ENCODE measurements around the gene RPH3AL.

RPH3AL gene

DNA sequence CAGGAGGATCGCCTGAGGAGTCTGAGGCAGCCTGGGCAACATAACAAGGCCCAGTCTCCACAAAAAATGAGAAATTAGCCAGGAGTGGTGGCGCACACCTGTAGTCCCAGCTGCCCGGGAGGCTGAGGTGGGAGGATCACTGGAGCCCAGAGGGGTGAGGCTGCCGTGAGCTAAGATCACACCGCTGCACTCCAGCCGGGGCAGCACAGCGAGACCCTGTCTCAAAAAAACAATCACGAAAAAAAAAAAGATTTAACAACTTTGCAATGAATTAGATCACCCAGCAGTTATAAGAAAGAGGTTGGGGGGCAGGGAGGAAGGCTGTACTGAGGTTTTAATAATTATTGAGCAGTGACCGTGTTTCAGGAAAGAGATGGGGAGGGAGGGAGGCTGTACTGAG is 49.4 kb downstream of the RPH3AL start:
- in situ Hi-C loops (cut with MboI; ENCODE audit: low sequenced_read_pairs) = no loop called here

DNA sequence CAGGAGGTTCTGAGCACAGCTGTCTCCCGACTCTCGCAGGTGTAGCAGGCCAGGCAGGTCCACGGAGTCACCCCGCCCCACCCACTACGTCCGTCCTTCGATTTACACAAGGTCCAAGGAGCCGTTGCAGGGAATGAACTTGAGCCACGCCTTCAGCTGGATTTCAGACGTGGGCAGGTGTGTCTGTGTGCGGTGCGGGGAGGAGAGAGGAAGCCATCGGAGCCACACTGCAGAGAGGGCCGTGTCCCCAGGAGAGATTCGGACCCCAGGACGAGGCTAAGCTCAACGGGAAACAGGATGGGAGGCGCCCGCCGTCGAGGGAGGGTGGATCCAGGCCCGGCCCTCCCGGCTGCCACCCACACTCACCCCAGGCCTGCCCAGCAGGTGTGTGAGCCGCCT is 50.3 kb downstream of the RPH3AL start:
- in situ Hi-C loops (cut with MboI; ENCODE audit: low sequenced_read_pairs) = no loop called here

- in situ Hi-C loops (cut with MboI; ENCODE audit: low sequenced_read_pairs) = no loop called here
Measured at GRCh38 chr17:301681-302299, 50.8 kb downstream of the RPH3AL start.

- in situ Hi-C loops (cut with MboI; ENCODE audit: low sequenced_read_pairs) = no loop called here
Measured at GRCh38 chr17:300881-301280, 51.7 kb downstream of the RPH3AL start.

GRCh38 chr17:299546-299945 is 53.1 kb downstream of the RPH3AL start:
- in situ Hi-C loops (cut with MboI; ENCODE audit: low sequenced_read_pairs) = no loop called here

DNA sequence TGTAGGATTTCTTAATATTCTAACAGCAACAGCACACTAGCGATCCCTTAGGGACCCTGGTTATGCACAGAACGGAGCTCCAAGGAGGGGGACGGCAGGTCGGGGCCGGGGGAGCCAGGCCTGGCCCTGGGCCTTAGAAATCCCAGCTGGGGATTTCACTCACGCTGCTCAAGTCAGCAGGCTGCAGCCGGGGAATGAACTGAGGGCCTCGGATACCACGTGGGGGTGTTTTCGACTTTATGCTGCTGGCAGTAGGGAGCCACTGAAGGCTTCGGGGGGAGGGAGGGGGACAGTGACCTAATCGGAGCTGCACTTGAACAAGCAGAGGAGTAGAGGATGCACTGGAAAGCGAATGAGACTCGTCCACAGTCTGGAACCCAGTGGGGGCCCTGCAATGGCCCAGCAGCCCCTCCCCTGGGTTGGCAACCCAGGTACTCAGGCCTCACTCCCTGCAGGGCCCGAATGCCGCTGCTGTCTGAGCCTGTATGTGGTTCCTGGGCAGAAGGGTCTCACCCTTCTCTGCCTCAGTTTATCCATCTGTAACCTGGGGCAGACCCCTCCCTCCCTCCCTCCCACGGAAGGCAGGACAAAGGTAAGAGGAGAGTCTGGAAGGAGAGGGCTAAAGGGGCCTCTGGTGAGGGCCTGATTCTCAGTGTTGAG is 53.7 kb downstream of the RPH3AL start:
- in situ Hi-C loops (cut with MboI; ENCODE audit: low sequenced_read_pairs) = no loop called here

GRCh38 chr17:297758-298157 is 54.8 kb downstream of the RPH3AL start:
- in situ Hi-C loops (cut with MboI; ENCODE audit: low sequenced_read_pairs) = no loop called here

- in situ Hi-C loops (cut with MboI; ENCODE audit: low sequenced_read_pairs) = no loop called here
Measured at GRCh38 chr17:296906-297690, 55.5 kb downstream of the RPH3AL start.

DNA sequence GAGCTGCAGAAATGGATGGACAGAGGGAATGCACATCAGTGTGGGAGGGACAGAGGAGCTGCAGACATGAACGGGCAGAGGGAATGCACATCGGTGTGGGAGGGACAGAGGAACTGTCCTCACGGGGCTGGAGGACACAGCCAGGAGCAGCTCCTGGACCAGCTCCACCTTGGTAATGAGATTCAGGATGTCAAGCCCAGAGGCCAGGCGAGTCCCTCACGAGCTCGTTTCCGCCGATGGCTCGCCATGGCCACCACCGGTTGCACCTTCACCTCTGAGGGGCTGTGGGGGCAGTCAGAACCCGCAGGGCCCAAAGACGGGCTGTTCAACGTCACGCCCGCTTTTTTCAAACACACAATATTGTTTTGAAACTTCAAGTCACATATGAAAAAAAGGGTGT is 56.2 kb downstream of the RPH3AL start:
- in situ Hi-C loops (cut with MboI; ENCODE audit: low sequenced_read_pairs) = no loop called here

DNA sequence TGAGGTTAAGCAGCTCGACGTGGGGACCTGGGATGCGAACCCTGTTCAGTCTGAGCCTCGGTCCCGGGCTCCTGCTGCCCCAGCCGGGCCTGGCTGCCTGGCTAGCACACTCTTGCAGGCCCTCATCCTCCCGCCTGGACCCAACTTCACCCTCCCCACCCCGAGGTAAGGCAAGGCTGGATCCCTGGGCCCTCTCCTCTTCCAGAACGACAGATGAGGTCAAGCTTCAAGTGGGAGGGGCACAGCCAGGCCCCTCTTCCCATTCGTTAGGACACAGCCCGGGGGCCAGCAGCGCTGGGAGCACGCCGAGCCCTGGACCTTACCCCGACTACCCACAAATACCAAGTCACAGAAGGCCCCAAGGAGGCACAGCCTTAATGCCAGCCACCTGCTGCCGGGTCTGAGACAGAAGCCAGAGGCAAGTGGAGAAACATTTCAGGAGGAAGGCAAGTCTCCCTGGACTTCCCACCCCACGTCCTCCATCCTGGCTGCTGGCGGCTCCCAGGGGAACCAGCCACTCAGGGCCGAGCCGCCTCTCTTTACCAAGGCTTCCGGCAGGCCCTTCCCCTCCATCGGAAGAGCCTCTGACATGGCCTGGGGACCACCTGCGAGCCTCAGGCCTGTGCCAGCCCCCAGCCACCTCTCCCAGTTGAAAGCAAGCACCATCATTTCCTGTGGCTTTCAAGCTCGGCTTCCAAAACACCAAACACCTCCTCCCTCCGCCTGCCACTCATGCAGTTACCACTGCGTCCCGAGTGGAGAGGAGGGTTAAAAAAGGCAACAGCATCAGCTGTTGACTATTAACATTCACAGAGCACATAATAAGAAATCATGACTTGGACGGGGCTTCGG is 59.9 kb downstream of the RPH3AL start:
- in situ Hi-C loops (cut with MboI; ENCODE audit: low sequenced_read_pairs) = no loop called here

DNA sequence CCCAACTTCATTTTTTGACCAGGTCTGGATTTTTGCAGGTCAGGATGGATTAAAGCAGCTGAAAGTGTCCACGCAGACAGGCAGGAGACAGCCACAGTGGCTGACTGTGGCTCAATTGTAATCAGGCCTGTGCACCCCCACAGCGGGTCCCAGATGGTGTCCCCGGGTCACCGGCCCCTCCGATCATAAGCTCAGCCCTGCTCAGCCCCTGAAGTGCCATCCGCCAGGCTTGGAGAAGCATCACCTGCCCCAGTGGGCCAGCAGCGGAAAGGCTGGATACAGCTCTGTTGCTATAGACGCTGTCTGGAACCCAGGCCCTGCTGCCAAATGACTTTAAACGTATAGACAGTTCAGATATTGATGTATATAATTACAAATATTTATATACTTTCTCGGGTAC is 60.6 kb downstream of the RPH3AL start:
- in situ Hi-C loops (cut with MboI; ENCODE audit: low sequenced_read_pairs) = no loop called here

GRCh38 chr17:291587-291986 is 61.0 kb downstream of the RPH3AL start:
- in situ Hi-C loops (cut with MboI; ENCODE audit: low sequenced_read_pairs) = no loop called here

- in situ Hi-C loops (cut with MboI; ENCODE audit: low sequenced_read_pairs) = no loop called here
Measured at GRCh38 chr17:290626-291025, 62.0 kb downstream of the RPH3AL start.

GRCh38 chr17:290121-290521 is 62.5 kb downstream of the RPH3AL start:
- in situ Hi-C loops (cut with MboI; ENCODE audit: low sequenced_read_pairs) = no loop called here

DNA sequence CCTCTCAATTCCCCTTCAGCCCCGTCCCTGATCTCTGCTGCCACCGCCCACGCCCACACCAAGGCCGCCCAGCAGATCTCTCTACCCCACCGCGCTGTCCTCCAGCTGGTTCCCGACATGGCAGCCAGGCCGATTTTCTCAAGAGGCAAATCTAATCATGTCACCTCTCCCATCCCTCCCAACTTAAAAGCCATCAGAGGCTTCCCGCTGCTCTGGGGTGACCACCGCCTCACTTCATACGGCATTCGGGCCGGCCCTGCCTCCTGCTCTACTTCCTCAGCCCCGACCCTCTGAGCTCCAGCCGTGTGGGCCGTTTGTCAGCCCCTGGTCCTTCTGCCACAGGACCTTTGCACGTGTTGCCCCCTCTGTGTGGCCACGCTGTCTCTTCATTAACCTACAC is 63.2 kb downstream of the RPH3AL start:
- in situ Hi-C loops (cut with MboI; ENCODE audit: low sequenced_read_pairs) = no loop called here

DNA sequence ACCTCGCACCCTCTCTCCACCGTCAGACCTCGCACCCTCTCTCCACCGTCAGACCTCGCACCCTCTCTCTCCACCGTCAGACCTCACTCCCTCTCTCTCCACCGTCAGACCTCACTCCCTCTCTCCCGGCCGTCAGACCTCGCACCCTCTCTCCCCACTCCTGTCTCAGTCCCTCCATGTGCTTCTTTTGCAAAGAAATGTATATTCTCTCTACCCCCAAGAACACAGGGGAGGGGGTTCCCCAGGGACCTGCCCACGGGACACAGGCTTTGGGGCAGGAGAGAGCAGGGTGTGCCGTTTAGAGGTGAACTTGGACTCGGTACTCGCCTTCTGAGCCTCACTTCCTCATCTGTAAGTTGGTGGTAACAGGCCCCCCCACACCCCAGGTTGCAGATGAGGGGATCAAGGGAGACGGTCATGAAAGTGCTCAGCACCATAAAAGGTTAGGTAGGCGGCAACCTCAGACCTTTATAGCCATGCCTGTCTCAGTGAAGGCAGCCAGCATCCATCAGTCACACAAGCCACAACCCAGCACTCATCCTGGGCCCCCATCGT is 63.7 kb downstream of the RPH3AL start:
- in situ Hi-C loops (cut with MboI; ENCODE audit: low sequenced_read_pairs) = no loop called here

GRCh38 chr17:286571-286970 is 66.0 kb downstream of the RPH3AL start:
- in situ Hi-C loops (cut with MboI; ENCODE audit: low sequenced_read_pairs) = no loop called here

- in situ Hi-C loops (cut with MboI; ENCODE audit: low sequenced_read_pairs) = no loop called here
Measured at GRCh38 chr17:285751-286422, 66.7 kb downstream of the RPH3AL start.

DNA sequence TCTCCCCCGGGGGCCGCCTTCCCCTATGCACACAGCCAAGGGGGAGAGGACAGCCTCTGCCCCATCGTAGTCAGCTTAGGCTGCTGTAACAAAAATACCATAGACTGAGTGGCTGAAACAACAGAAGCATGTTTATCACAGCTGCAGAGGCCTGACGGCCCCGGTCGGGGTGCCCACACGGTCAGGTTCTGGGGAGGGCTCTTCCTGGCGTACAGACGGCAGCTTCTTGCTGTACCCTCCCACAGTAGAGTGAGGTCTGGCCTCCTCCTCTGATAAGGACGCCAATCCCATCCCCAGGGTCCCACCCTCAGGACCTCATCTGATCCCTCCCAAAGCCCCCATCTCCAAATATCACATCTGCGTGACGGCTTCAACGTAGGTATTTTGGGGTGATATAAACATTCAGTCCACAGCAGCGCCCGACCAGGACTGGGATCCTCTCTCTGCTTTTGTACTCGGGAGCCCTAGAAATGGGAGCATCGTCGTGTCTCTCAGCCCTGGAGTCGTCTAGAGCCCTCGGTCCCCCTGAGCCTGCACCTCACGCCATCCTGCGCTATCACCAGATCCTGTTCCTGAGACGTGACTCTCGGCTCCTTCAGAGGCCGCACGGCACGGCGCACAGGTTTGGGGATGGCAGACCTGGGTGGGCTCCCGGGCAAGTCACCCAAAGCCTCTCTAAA is 67.8 kb downstream of the RPH3AL start:
- in situ Hi-C loops (cut with MboI; ENCODE audit: low sequenced_read_pairs) = no loop called here
